ENCODE data around the gene NXN. TPM values are rescaled to one million over a fixed set of nuclear protein-coding genes. Genes with fewer than 3 reads are reported as not detected.

The NXN gene
- total and polyA plus RNA-seq, 2 donors (not counting 1 experiment from before 2014, with no cell fraction given), result 0.04 to 0.17 TPM

DNA sequence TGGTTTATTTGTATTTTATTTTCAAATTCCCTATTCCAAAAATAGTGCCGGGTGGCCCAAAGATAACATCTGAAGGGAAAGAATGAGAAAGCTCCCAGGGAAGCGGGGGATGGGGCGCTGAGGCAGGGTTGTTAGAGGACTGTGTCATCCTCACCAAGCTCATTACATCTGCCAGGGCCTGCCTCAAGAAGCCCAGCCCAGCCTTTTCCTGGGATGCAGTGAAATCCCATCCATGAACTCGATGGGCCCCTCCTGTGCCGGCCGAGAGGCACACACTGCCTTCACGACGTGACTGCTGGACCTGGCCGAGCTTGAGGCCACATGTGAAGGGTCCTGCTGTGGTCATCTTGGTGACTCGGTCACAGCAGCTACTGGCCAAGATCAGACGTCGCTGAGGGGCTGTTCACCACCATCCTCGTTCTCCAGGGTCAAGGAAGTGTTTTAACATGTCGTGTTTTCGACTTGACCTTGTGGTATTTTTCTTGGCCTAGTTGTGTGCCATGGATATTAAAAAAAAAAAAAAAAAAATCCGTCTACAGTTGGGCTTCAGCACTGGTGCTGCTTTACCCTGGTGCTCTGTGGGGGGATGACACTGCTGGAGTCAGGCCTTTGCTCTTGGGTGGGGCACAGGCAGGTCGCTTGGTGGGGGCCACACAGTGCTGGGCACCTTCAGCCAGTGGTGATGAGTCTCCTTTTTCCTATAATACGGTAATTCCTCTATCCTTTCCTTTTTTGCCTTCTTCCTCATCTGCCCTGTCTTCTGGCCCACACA lies 22.2 kb upstream of the NXN start:
- Histone ChIP-seq H3K4me2 (replicated peaks; ENCODE audit: low read depth, low read length, poor library complexity, severe bottlenecking) (no peak overlapping the region), H3K27ac (ENCODE audit: low read length in 2 of 2) (no peak overlapping the region), H3K4me1 (ENCODE audit: control insufficient read depth in 2 of 2, insufficient read depth in 2 of 2, low read length in 2 of 2) (peaks cover 11 to 16% of the 10 kb centered on the region in 2 donors), H3K4me3 (ENCODE audit: control extremely low read depth in 1 of 5, extremely low read depth in 1 of 5, insufficient read depth in 1 of 5, low read depth in 2 of 5, low read length in 4 of 5) (no peak overlapping the region), H3K9ac (ENCODE audit: low read length) (no peak overlapping the region), H3K36me3 (replicated peaks in 1 of 2; ENCODE audit: control extremely low read depth in 1 of 2, control insufficient read depth in 1 of 2, extremely low read depth in 1 of 2, insufficient read depth in 2 of 2, low read length in 1 of 2) (peaks cover 7 to 64% of the 10 kb centered on the region in 2 experiments), H3K79me2 (ENCODE audit: control insufficient read depth, insufficient read depth, low read length) (peaks cover 16% of the 10 kb centered on the region), H3K27me3 (replicated peaks in 1 of 4; ENCODE audit: control extremely low read depth in 1 of 4, control insufficient read depth in 3 of 4, insufficient read depth in 4 of 4, low read length in 3 of 4) (no peaks in the 10 kb centered on the region), H4K20me1 (ENCODE audit: control insufficient read depth, insufficient read depth, low read length, poor library complexity, severe bottlenecking) (peaks cover 37% of the 10 kb centered on the region), H3K9me3 (ENCODE audit: control extremely low read depth in 1 of 3, control insufficient read depth in 2 of 3, insufficient read depth in 1 of 3, low read length in 2 of 3) (no peaks in the 10 kb centered on the region), H2AFZ (ENCODE audit: insufficient read depth, low read depth, low read length, poor library complexity, severe bottlenecking) (no peak overlapping the region)
- Mint-ChIP-seq H3K27me3 (no peaks in the 10 kb centered on the region), H3K9me3 (ENCODE audit: insufficient read depth) (no peaks in the 10 kb centered on the region), H3K4me1 (peaks cover 17% of the 10 kb centered on the region), H3K27ac (no peak overlapping the region), H3K4me3 (no peak overlapping the region)
- ATAC-seq (ENCODE audit: low read depth) (no peak), DNase-seq (no peak)
- POLR2A ChIA-PET, result interaction anchor here (0.5 kb wide), 1 partner anchor 15 kb away, joined by 3 read pairs; no protein-coding TSS in a partner anchor
- 96% methylated on average over 15 of the region's 18 CpGs for WGBS (ENCODE audit: insufficient coverage)
- TF ChIP-seq, protein P1, sequence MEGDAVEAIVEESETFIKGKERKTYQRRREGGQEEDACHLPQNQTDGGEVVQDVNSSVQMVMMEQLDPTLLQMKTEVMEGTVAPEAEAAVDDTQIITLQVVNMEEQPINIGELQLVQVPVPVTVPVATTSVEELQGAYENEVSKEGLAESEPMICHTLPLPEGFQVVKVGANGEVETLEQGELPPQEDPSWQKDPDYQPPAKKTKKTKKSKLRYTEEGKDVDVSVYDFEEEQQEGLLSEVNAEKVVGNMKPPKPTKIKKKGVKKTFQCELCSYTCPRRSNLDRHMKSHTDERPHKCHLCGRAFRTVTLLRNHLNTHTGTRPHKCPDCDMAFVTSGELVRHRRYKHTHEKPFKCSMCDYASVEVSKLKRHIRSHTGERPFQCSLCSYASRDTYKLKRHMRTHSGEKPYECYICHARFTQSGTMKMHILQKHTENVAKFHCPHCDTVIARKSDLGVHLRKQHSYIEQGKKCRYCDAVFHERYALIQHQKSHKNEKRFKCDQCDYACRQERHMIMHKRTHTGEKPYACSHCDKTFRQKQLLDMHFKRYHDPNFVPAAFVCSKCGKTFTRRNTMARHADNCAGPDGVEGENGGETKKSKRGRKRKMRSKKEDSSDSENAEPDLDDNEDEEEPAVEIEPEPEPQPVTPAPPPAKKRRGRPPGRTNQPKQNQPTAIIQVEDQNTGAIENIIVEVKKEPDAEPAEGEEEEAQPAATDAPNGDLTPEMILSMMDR (IDR thresholded peaks at IDR 0.05), result no peak
- no peak for TF ChIP-seq EZH2 (IDR thresholded peaks at IDR 0.05; ENCODE audit: borderline replicate concordance, insufficient read depth, low read depth, low read length, poor library complexity, severe bottlenecking)
- intact Hi-C loops (cut with micrococcal nuclease), result no loop called here
- CTCF ChIA-PET, result interaction anchor here (1.3 kb wide), 1 partner anchor 21 kb away, joined by 4 read pairs; no protein-coding TSS in a partner anchor

Measured in B cell (primary cell).